ENCODE measurements around the gene RMND5B.

- TF ChIP-seq CTCF (IDR thresholded peaks at IDR 0.05) (no peak), POLR2AphosphoS5 (IDR thresholded peaks at IDR 0.05) (no peak)
Observed at GRCh38 chr5:178152491-178153444, 22.0 kb downstream of the RMND5B start.
